HG03575 (cell line): ENCODE measurements around the gene ZNF609.
"Not testable (repeated sequence)": the region's sequence is repeated elsewhere in the genome, so short reads cannot be mapped to it uniquely, and the experiment has no call there.

Experiments
- ATAC-seq: cut with Tn5 transposase; IDR thresholded peaks from one replicate; pipeline ENCODE4 v1.9.1; 2021; ENCODE audit not compliant: unreplicated experiment, insufficient number of reproducible peaks, low FRiP score; ENCODE audit errors: extremely low read depth

ZNF609 gene

DNA sequence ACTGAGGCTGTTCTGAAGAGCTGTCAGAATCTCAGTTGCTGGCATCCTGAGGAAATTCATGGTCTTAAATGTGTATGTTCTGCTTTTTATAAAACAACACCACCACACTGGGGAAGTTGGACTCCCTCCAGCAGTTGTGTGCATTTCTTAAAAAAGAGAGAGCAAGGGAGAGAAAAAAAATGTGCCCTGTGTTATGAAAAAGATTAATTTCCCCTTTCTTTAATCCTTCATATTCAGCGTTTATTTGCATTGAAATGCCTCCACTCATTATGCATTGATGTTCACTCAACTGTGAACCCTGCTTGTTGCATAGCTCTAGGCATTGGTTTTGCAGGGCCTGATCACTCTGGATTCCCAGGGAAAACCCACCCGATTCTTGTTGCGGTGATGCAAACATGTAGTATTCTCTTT lies 4.4 kb upstream of the ZNF609 start:
- no peak for ATAC-seq

DNA sequence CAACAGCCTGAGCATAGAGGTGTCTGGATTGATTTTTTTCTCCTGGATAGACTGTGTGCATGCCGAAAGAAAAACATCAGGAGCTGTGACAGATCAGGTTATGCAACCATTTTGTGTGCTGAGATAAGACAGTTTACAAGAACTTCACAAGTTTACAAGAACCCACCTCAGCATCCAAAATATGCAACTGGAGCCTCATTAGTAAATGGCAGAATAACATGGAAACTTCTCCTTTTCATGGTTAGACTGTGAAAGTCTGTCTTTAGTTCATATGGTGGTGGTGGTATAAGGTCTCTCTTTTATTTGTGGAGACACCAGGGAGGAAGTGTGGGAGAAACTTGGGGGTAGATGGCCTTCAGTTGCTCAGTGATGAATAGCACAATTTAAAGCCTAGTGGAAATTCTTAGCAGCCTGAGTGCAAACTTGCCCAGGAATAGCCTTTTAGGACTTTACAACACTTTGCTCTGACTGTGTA lies 3.7 kb upstream of the ZNF609 start:
- no peak for ATAC-seq

DNA sequence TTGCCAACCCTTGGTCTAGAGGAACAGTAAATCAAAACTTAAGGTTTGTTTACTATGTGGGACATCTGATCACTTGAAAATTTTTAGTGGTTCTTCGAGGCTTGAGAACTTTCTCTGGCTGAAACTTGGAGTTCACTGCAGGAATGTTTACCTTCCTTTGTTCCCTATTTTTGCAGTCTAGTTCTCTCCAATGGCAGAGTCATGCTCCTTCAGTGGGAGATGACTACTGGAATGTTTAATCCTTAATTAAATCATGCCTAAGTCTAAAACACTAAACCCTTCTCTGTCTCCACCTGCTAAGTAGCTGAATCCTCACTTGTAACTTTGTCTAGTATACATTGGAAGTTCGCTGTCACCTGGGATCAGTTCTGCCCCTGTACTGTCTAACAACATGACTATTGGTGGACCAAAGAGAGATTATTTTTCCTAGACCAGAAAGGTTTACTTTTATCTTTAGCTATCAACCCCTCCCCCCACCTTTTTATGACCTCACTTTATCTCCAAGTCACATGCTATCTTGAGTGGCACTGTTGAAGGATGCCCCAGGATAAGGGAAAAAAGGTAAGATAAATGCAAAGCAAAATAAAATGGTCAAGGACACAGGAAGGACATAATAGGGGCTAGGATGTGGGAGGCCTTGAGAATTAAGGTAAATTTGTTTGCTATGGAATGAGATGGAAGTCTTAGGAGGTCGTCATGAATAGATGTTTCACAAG lies 1.2 kb upstream of the ZNF609 start:
- no peak for ATAC-seq

DNA sequence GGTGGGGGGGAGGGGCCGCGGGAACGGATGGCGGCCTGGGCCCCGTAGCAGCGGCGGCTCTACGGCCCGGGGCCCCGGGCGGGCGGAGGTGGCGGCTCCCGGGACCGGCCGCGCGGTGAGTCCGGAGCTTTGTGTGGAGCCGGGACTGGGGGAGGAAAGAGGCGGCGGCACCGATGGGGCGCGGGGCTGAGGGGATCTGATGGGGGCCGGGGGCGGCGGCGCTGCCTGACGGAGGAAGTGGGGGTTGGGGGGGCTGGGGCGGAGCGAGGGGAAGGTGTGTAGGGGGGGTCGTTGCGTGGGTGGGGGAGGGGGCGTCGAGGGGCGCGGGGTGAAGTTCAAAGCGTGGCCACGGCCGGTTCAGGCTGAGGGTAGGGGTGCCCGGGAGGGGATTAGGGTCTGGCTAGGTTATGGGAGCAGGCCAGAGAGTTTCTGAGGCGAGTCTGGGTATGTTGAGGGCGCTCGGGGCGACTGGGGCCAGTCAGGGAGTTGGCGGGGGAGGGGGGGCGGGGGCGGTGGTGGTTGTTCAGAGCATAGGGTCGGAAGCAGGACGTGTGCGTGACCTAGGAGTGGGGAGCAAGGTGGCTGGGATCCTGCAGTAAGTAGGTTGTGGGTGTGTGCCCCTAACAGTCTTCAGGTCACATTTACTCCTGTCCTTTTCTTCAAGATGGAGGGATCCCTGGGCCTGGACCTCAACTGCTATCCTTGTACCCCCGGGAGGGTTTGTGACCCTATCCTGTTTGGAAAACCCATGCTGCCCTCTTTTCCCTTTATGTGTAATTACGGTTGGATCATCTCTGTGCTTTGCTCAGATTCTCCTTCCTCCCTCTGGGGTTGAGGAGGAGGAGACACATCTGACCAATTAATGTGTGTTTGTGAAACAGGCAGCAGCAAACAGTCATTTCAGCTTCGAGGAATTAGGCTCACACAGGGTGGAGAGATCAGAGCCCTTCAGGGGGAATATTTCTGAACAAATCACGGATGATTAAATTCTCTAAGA lies 644 bp downstream of the ZNF609 start:
- no peak for ATAC-seq

GRCh38 chr15:64461721-64462162 lies 1.4 kb downstream of the ZNF609 start:
- ATAC-seq = no peak

GRCh38 chr15:64462492-64462891 lies 2.1 kb downstream of the ZNF609 start:
- no peak for ATAC-seq

DNA sequence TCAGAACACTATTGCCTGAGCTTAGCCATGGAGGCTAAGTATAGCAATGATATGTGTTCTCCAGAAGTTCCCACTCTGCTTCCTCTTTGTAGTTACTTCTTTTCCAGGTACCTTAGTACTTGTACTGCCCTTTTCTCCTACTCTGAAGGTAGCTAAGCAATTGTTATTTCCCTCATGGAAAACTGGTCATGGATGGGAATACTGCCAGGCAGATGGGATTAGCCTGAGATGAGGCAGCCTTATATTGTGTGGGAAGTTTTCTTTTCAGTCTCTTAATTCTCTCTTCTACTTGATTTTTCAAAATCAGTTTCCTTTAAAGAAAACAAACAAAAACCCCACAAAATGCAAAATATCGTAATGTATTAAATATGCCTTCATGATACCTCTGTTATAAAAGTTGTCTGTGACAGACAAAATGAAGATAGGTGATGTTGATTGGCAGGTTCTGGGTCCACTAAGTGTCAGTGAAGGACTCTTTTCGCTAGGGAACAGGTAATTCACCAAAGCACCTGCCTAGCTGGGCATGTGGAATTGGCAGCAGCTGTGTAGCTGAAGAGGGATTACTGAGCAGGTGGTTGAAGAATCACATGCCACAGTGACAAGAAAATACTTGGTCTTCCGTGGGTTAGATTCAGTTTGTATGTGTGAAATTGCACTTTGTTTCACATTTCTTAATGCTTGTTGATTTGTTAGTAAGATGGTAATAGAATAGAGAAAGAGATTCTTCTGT lies 4.1 kb downstream of the ZNF609 start:
- no peak for ATAC-seq

GRCh38 chr15:64466408-64467141 lies 6.2 kb downstream of the ZNF609 start:
- ATAC-seq = no peak

- ATAC-seq = no peak
Observed at GRCh38 chr15:64472161-64472560, 11.8 kb downstream of the ZNF609 start.

- ATAC-seq = no peak
Observed at GRCh38 chr15:64474846-64475245, 14.5 kb downstream of the ZNF609 start.

GRCh38 chr15:64476550-64476949 lies 16.2 kb downstream of the ZNF609 start:
- ATAC-seq = no peak

DNA sequence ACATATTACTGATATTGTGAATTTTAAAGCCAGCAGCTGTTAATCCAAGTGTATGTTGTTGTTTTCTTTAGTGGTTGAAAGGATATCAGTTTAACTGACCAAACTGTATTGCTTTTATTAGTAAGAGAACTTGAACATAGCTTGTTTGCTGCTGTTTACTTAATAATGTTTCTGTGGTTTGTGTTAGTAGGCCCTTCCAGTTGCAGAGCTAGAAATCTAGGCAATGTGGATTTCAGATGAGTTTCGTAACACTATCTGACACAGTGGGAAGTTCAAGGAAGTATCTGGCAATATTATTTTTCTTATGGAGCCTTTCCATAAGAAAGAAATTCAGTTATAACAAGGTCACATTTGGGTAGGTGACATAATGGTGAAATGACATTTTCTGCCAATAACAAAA lies 18.5 kb downstream of the ZNF609 start:
- no peak for ATAC-seq

DNA sequence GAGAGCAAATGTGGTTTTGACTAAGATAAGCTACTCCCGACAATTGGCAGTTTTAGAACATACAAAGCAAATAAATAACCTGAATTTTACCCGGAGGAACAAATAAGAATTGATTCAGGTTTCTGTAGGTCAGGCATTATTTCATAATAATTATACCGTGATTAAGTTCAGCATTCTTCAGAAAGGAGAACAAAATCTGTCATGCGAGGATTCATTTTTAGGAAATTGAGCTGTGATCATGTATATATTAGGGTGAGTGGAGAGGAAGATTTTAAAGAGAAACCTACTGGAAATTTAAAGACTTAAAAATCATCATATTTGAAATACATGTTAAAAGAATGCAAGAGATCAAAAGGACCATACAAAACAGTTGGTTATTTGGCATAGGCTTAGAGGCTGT lies 20.5 kb downstream of the ZNF609 start:
- ATAC-seq = no peak

GRCh38 chr15:64483749-64484148 lies 23.4 kb downstream of the ZNF609 start:
- no peak for ATAC-seq

GRCh38 chr15:64485796-64486195 lies 25.4 kb downstream of the ZNF609 start:
- no peak for ATAC-seq

- ATAC-seq = no peak
Observed at GRCh38 chr15:64490598-64491259, 30.4 kb downstream of the ZNF609 start.

DNA sequence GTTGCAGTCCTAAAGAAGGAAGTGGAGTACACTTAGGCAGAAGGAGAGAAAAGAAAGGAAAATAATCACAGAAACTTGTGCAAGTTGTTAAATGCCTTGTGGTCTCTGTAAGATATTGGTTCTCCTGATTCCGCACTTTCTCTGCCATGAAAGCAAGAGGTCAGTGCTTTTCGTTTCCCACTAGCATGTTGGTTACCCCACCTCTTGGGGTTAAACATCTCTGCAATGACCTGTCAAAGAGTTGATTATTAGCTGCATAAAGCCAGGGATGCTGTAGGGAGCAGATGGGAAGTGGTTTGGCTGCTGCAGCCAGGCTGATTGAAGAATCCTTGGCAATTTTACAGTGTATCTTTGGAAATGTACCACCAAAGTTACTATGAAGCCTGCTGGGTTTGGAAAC lies 33.3 kb downstream of the ZNF609 start:
- no peak for ATAC-seq

- not testable (repeated sequence) for ATAC-seq
Observed at GRCh38 chr15:64495968-64496367, 35.6 kb downstream of the ZNF609 start.
